ENCODE results near the gene EBF4.

EBF4 gene

GRCh38 chr20:2745060-2745910 lies 52.7 kb downstream of the EBF4 start:
- FAIRE-seq: no peak

GRCh38 chr20:2745936-2746635 lies 53.5 kb downstream of the EBF4 start:
- no peak for FAIRE-seq

GRCh38 chr20:2746636-2747265 lies 54.2 kb downstream of the EBF4 start:
- FAIRE-seq: no peak

GRCh38 chr20:2747676-2748235 lies 55.2 kb downstream of the EBF4 start:
- FAIRE-seq: no peak

GRCh38 chr20:2748551-2749342 lies 56.2 kb downstream of the EBF4 start:
- no peak for FAIRE-seq

GRCh38 chr20:2749343-2749950 lies 56.9 kb downstream of the EBF4 start:
- no peak for FAIRE-seq

GRCh38 chr20:2749951-2750490 lies 57.4 kb downstream of the EBF4 start:
- FAIRE-seq: no peak

GRCh38 chr20:2750491-2751251 lies 58.1 kb downstream of the EBF4 start:
- FAIRE-seq: no peak

- no peak for FAIRE-seq
Measured at GRCh38 chr20:2751347-2751877, 58.8 kb downstream of the EBF4 start.

GRCh38 chr20:2751878-2752566 lies 59.4 kb downstream of the EBF4 start:
- FAIRE-seq: no peak

GRCh38 chr20:2752567-2753460 lies 60.2 kb downstream of the EBF4 start:
- no peak for FAIRE-seq

- no peak for FAIRE-seq
Measured at GRCh38 chr20:2753461-2754040, 61.0 kb downstream of the EBF4 start.

- no peak for FAIRE-seq
Measured at GRCh38 chr20:2754424-2754823, 61.8 kb downstream of the EBF4 start.

- no peak for FAIRE-seq
Measured at GRCh38 chr20:2755451-2756055, 63.0 kb downstream of the EBF4 start.

GRCh38 chr20:2756056-2756611 lies 63.6 kb downstream of the EBF4 start:
- no peak for FAIRE-seq

GRCh38 chr20:2757001-2757400 lies 64.4 kb downstream of the EBF4 start:
- no peak for FAIRE-seq

- FAIRE-seq: no peak
Measured at GRCh38 chr20:2757969-2758368, 65.4 kb downstream of the EBF4 start.

- no peak for FAIRE-seq
Measured at GRCh38 chr20:2759143-2759542, 66.6 kb downstream of the EBF4 start.

All from colon (tissue), 2 donors.